Measurements from ENCODE around the gene BOC. TPM values are rescaled to one million over a fixed set of nuclear protein-coding genes. Genes with fewer than 3 reads are reported as not detected.

BOC gene
- total and polyA plus RNA-seq, 2 of the 4 experiments (the other 2 are of a cell fraction), result 6.8 to 15.2 TPM

- POLR2A ChIA-PET (ENCODE audit: unreplicated experiment), result interaction anchor here (1.1 kb wide), 1 partner anchor 18 kb away, joined by 3 read pairs; the partner anchor contains the start of gene BOC
- dilution Hi-C loops (cut with HindIII; ENCODE audit: low sequenced_read_pairs, unreplicated experiment), result no loop called here
- H3K27ac ChIP-seq (ENCODE audit: insufficient read depth, low read length), result no peak overlapping the region
Observed at GRCh38 chr3:113193288-113193687, 18.1 kb upstream of the BOC start.

More at GRCh38 chr3:113193288-113193687, 18.1 kb upstream of the BOC start:
- Histone ChIP-seq H2BK120ac (ENCODE audit: low read depth, low read length) (no peak overlapping the region), H3K4me1 (ENCODE audit: control insufficient read depth, insufficient read depth, low read length) (peaks cover 5% of the 10 kb centered on the region; the same call in 1 of the 2 replicates), H3K4me3 (ENCODE audit: insufficient read depth, low read depth, low read length) (no peak overlapping the region), H4K8ac (ENCODE audit: low read depth in 2 of 2, low read length in 2 of 2) (no peak overlapping the region), H3K9ac (ENCODE audit: low read depth, low read length) (no peak overlapping the region), H3K9me3 (ENCODE audit: control insufficient read depth, insufficient read depth, low read length) (no peaks in the 10 kb centered on the region), H3K56ac (ENCODE audit: extremely low read depth, insufficient read depth, low read length) (no peak overlapping the region), H2BK20ac (ENCODE audit: low read depth, low read length) (no peak overlapping the region), H3K9me1 (ENCODE audit: insufficient read depth, low read length) (no peaks in the 10 kb centered on the region), H2AK5ac (ENCODE audit: low read depth, low read length) (no peak overlapping the region), H4K91ac (ENCODE audit: insufficient read depth, low read depth, low read length) (no peak overlapping the region), H2AFZ (replicated peaks; ENCODE audit: low read length, poor library complexity) (no peak overlapping the region), H3K4ac (ENCODE audit: low read depth, low read length) (no peak overlapping the region), H2AK9ac (replicated peaks; ENCODE audit: low read depth, low read length, poor library complexity) (no peak overlapping the region), H3K18ac (ENCODE audit: low read depth, low read length) (no peak overlapping the region; the same call in 1 of the 2 replicates), H3K79me1 (ENCODE audit: low read depth in 1 of 2, low read length in 2 of 2) (no peaks in the 10 kb centered on the region), H3K36me3 (ENCODE audit: control insufficient read depth, insufficient read depth, low read length) (no peaks in the 10 kb centered on the region), H3K14ac (replicated peaks; ENCODE audit: low read depth, low read length) (no peak overlapping the region), H4K20me1 (ENCODE audit: insufficient read depth, low read length) (no peaks in the 10 kb centered on the region), H3K4me2 (ENCODE audit: low read depth, low read length) (peak overlapping the region; percentile 31; the same call in 1 of the 2 replicates), H3K23ac (ENCODE audit: low read depth, low read length) (no peak overlapping the region), H3K27me3 (ENCODE audit: control insufficient read depth, insufficient read depth, low read length) (peaks cover 2% of the 10 kb centered on the region; the same call in 1 of the 2 replicates), H2BK15ac (ENCODE audit: low read depth, low read length) (no peak overlapping the region), H4K5ac (ENCODE audit: low read depth, low read length) (peak overlapping the region; percentile 29; the same call in 1 of the 2 replicates), H2BK5ac (ENCODE audit: low read depth, low read length, poor library complexity, severe bottlenecking) (no peak overlapping the region)
- CTCF ChIA-PET, result no interaction called here
- DNase-seq (no peak), ATAC-seq (ENCODE audit: low read depth) (no peak)
- intact Hi-C loops (cut with micrococcal nuclease), result no loop called here
- TF ChIP-seq MXI1 (IDR thresholded peaks at IDR 0.05; ENCODE audit: borderline replicate concordance, low read depth, low read length) (no peak), RFX5 (IDR thresholded peaks at IDR 0.05; ENCODE audit: low read depth, low read length) (no peak), CEBPB (IDR thresholded peaks at IDR 0.05; ENCODE audit: low read depth, low read length) (no peak)
- in situ Hi-C loops (cut with MboI; ENCODE audit: low sequenced_read_pairs), result no loop called here
- WGBS, 2 experiments (ENCODE audit: extremely low coverage in 2 of 2, insufficient read length in 1 of 2), result no CpG with 5 or more reads among the region's 8 CpGs
- no TSS peak for BruUV-seq (replicated peaks)
